Activated T-helper 2 cell treated with anti-CD3 and anti-CD28 coated beads, Interferon-gamma antibody, Interleukin-2, Interleukin-4, amounts not matched to agents 10 μg/mL and 5 μg/mL and 100 μg/mL, durations not matched to agents 14 hours and 24 hours and 36 hours (primary cell): ENCODE results near the gene DNAH17. TPM values are rescaled to one million over a fixed set of nuclear protein-coding genes. Genes with fewer than 3 reads are reported as not detected.

Experiments used
- DNase-seq: peaks from one replicate; pipeline ENCODE4 v3.0.0; 2021; ENCODE audit warnings: low spot score
- H3K27ac Mint-ChIP-seq: one replicate; pipeline ENCODE4 v1.8.0; 2021; ENCODE audit warnings: mixed read lengths
- H3K27me3 Mint-ChIP-seq: one replicate; pipeline ENCODE4 v1.8.0; 2021; ENCODE audit warnings: low read depth, mixed read lengths
- H3K36me3 Mint-ChIP-seq: one replicate; pipeline ENCODE4 v1.8.0; 2021; ENCODE audit warnings: low read depth, mixed read lengths
- H3K4me1 Mint-ChIP-seq: one replicate; pipeline ENCODE4 v1.8.0; 2021; ENCODE audit warnings: low read depth, mixed read lengths
- H3K4me3 Mint-ChIP-seq: one replicate; pipeline ENCODE4 v1.8.0; 2021; ENCODE audit warnings: low read depth, mild to moderate bottlenecking, moderate library complexity, mixed read lengths
- H3K9me3 Mint-ChIP-seq: one replicate; pipeline ENCODE4 v1.8.0; 2021; ENCODE audit warnings: mixed read lengths
- intact Hi-C: fragments of 100-400 bp; cut with micrococcal nuclease; formaldehyde crosslinking; loops from one replicate; pipeline ENCODE4 v1.15.1; 2023
- total RNA-seq: library from RNA; stranded (reverse); gene quantifications from 2 replicates; pipeline ENCODE4 v1.2.3, GENCODE V29; 2022

The DNAH17 gene
- total RNA-seq, 1 donor from 2014 or later = 0.30 TPM

- no peak for DNase-seq
- H3K9me3 Mint-ChIP-seq = no peaks in the 10 kb centered on the region
- no peaks in the 10 kb centered on the region for H3K36me3 Mint-ChIP-seq
- intact Hi-C loops = no loop called here
- H3K27ac Mint-ChIP-seq = no peak overlapping the region
- H3K4me1 Mint-ChIP-seq = no peaks in the 10 kb centered on the region
- H3K27me3 Mint-ChIP-seq = no peaks in the 10 kb centered on the region
- no peak overlapping the region for H3K4me3 Mint-ChIP-seq
Measured at GRCh38 chr17:78561166-78561565, 16.0 kb downstream of the DNAH17 start.

- intact Hi-C loops = no loop called here
- Mint-ChIP-seq H3K9me3 (no peaks in the 10 kb centered on the region), H3K36me3 (no peaks in the 10 kb centered on the region), H3K27ac (no peak overlapping the region), H3K27me3 (no peaks in the 10 kb centered on the region), H3K4me3 (no peak overlapping the region), H3K4me1 (no peaks in the 10 kb centered on the region)
- no peak for DNase-seq
Measured at GRCh38 chr17:78560731-78561130, 16.5 kb downstream of the DNAH17 start.

GRCh38 chr17:78559749-78560368 is 17.3 kb downstream of the DNAH17 start:
- H3K9me3 Mint-ChIP-seq = no peaks in the 10 kb centered on the region
- H3K27ac Mint-ChIP-seq = no peak overlapping the region
- no peak overlapping the region for H3K4me3 Mint-ChIP-seq
- no peaks in the 10 kb centered on the region for H3K4me1 Mint-ChIP-seq
- no peaks in the 10 kb centered on the region for H3K27me3 Mint-ChIP-seq
- no peak for DNase-seq
- intact Hi-C loops = no loop called here
- no peaks in the 10 kb centered on the region for H3K36me3 Mint-ChIP-seq

- Mint-ChIP-seq H3K9me3 (no peaks in the 10 kb centered on the region), H3K27ac (no peak overlapping the region), H3K36me3 (no peaks in the 10 kb centered on the region), H3K4me3 (no peak overlapping the region), H3K4me1 (no peaks in the 10 kb centered on the region), H3K27me3 (no peaks in the 10 kb centered on the region)
- intact Hi-C loops = no loop called here
- no peak for DNase-seq
Measured at GRCh38 chr17:78558989-78559388, 18.2 kb downstream of the DNAH17 start.

- Mint-ChIP-seq H3K4me1 (no peaks in the 10 kb centered on the region), H3K27me3 (no peaks in the 10 kb centered on the region), H3K4me3 (no peak overlapping the region), H3K9me3 (no peaks in the 10 kb centered on the region), H3K36me3 (no peaks in the 10 kb centered on the region), H3K27ac (no peak overlapping the region)
- intact Hi-C loops = no loop called here
- DNase-seq = no peak
Measured at GRCh38 chr17:78558181-78558850, 18.9 kb downstream of the DNAH17 start.

- H3K9me3 Mint-ChIP-seq = no peaks in the 10 kb centered on the region
- H3K4me3 Mint-ChIP-seq = no peak overlapping the region
- intact Hi-C loops = no loop called here
- H3K36me3 Mint-ChIP-seq = no peaks in the 10 kb centered on the region
- H3K27ac Mint-ChIP-seq = no peak overlapping the region
- H3K4me1 Mint-ChIP-seq = no peaks in the 10 kb centered on the region
- H3K27me3 Mint-ChIP-seq = no peaks in the 10 kb centered on the region
- no peak for DNase-seq
Measured at GRCh38 chr17:78557598-78558039, 19.6 kb downstream of the DNAH17 start.

GRCh38 chr17:78556812-78557211 is 20.4 kb downstream of the DNAH17 start:
- H3K27me3 Mint-ChIP-seq = no peaks in the 10 kb centered on the region
- no peaks in the 10 kb centered on the region for H3K4me1 Mint-ChIP-seq
- H3K4me3 Mint-ChIP-seq = no peak overlapping the region
- H3K9me3 Mint-ChIP-seq = no peaks in the 10 kb centered on the region
- intact Hi-C loops = no loop called here
- no peak for DNase-seq
- H3K36me3 Mint-ChIP-seq = no peaks in the 10 kb centered on the region
- no peak overlapping the region for H3K27ac Mint-ChIP-seq

GRCh38 chr17:78555746-78556401 is 21.3 kb downstream of the DNAH17 start:
- no peak overlapping the region for H3K27ac Mint-ChIP-seq

GRCh38 chr17:78550464-78550863 is 26.7 kb downstream of the DNAH17 start:
- Mint-ChIP-seq H3K4me3 (no peak overlapping the region), H3K36me3 (no peaks in the 10 kb centered on the region), H3K4me1 (no peaks in the 10 kb centered on the region), H3K27me3 (peaks cover 6% of the 10 kb centered on the region), H3K9me3 (no peaks in the 10 kb centered on the region), H3K27ac (no peak overlapping the region)
- intact Hi-C loops = no loop called here
- no peak for DNase-seq

More at GRCh38 chr17:78555746-78556401, 21.3 kb downstream of the DNAH17 start:
- no peaks in the 10 kb centered on the region for H3K36me3 Mint-ChIP-seq
- H3K9me3 Mint-ChIP-seq = no peaks in the 10 kb centered on the region
- intact Hi-C loops = no loop called here
- H3K27me3 Mint-ChIP-seq = no peaks in the 10 kb centered on the region
- no peaks in the 10 kb centered on the region for H3K4me1 Mint-ChIP-seq
- no peak overlapping the region for H3K4me3 Mint-ChIP-seq
- no peak for DNase-seq

- Mint-ChIP-seq H3K4me1 (no peaks in the 10 kb centered on the region), H3K9me3 (no peaks in the 10 kb centered on the region), H3K36me3 (no peaks in the 10 kb centered on the region)
Measured at GRCh38 chr17:78548725-78549124, 28.5 kb downstream of the DNAH17 start.

GRCh38 chr17:78547035-78547434 is 30.2 kb downstream of the DNAH17 start:
- Mint-ChIP-seq H3K4me3 (no peak overlapping the region), H3K4me1 (no peaks in the 10 kb centered on the region), H3K9me3 (no peaks in the 10 kb centered on the region), H3K36me3 (no peaks in the 10 kb centered on the region), H3K27ac (no peak overlapping the region), H3K27me3 (peaks cover 6% of the 10 kb centered on the region)
- DNase-seq = no peak
- intact Hi-C loops = no loop called here

More at GRCh38 chr17:78548725-78549124, 28.5 kb downstream of the DNAH17 start:
- H3K4me3 Mint-ChIP-seq = no peak overlapping the region
- intact Hi-C loops = no loop called here
- H3K27me3 Mint-ChIP-seq = peaks cover 6% of the 10 kb centered on the region
- DNase-seq = no peak
- no peak overlapping the region for H3K27ac Mint-ChIP-seq

- Mint-ChIP-seq H3K27ac (no peak overlapping the region), H3K27me3 (peaks cover 6% of the 10 kb centered on the region), H3K4me3 (no peak overlapping the region), H3K9me3 (no peaks in the 10 kb centered on the region), H3K36me3 (no peaks in the 10 kb centered on the region), H3K4me1 (no peaks in the 10 kb centered on the region)
- no peak for DNase-seq
- intact Hi-C loops = no loop called here
Measured at GRCh38 chr17:78546476-78546875, 30.7 kb downstream of the DNAH17 start.
